ENCODE measurements around the gene ANO2.

ANO2 gene

DNA sequence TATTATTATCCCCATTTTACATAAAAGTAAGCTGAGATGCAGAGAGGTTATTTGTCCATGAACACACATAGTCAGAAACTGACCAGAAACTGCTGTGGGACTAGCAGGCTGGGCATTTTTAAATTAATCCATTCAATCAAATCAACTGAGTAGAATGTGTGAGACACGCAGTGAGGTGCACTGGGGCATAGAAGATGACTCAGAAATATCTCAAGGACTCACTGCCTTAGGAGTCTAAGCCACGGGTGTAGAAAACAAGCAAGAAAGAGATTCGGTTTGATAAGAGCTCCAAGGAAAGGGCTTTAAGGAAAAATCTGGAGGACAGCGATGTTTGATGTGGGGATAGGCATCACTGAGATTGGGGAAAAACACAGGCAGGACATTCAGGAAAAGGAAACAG lies 127.8 kb downstream of the ANO2 start:
- H3K4me3 ChIP-seq (ENCODE audit: low read depth, low read length), result no peak overlapping the region
- TF ChIP-seq, protein P1, sequence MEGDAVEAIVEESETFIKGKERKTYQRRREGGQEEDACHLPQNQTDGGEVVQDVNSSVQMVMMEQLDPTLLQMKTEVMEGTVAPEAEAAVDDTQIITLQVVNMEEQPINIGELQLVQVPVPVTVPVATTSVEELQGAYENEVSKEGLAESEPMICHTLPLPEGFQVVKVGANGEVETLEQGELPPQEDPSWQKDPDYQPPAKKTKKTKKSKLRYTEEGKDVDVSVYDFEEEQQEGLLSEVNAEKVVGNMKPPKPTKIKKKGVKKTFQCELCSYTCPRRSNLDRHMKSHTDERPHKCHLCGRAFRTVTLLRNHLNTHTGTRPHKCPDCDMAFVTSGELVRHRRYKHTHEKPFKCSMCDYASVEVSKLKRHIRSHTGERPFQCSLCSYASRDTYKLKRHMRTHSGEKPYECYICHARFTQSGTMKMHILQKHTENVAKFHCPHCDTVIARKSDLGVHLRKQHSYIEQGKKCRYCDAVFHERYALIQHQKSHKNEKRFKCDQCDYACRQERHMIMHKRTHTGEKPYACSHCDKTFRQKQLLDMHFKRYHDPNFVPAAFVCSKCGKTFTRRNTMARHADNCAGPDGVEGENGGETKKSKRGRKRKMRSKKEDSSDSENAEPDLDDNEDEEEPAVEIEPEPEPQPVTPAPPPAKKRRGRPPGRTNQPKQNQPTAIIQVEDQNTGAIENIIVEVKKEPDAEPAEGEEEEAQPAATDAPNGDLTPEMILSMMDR (IDR thresholded peaks at IDR 0.05; ENCODE audit: low read depth, low read length), result no peak

DNA sequence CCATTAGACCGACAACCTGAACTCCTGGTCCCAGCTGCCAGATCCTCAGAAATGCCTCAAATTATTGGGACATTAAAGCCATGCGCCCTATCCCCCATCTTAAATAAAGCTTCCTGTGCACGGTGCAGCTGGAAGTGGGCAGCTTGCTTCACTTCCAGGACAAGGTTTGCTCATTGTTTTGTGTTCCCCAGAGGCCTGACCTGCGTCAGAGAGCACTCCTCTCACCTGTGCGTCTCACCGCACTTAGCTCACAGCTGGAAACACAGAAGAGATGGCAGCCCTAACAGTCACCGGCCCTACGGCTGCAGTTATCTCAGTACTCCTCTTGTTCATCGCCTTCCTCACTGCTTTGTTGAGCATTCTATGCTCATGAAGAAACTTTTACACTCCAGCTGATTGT lies 135.5 kb downstream of the ANO2 start:
- no peak overlapping the region for H3K4me3 ChIP-seq (ENCODE audit: low read depth, low read length)
- TF ChIP-seq, protein P1 (IDR thresholded peaks at IDR 0.05; ENCODE audit: low read depth, low read length), result no peak

DNA sequence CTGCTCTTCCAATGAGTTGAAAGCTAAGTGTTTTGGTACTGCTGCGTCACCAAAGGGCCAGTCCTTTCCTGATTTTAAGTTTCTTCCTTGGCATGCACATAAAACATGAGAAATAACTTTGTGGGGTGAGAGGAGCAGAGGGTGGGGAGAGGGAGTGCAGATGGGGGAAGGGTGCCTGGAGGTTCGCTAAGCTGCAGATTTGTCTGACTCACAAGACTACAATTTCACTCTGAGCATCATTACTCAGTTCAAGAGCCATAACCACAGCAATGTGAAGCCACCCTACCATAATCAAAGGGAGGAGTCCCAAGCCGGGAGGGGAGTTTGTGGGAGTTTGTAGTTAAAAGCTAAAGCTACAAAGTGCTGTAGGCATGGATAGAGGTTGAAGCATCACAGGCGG lies 136.1 kb downstream of the ANO2 start:
- TF ChIP-seq, protein P1 (IDR thresholded peaks at IDR 0.05; ENCODE audit: low read depth, low read length), result no peak
- H3K4me3 ChIP-seq (ENCODE audit: low read depth, low read length), result no peak overlapping the region

DNA sequence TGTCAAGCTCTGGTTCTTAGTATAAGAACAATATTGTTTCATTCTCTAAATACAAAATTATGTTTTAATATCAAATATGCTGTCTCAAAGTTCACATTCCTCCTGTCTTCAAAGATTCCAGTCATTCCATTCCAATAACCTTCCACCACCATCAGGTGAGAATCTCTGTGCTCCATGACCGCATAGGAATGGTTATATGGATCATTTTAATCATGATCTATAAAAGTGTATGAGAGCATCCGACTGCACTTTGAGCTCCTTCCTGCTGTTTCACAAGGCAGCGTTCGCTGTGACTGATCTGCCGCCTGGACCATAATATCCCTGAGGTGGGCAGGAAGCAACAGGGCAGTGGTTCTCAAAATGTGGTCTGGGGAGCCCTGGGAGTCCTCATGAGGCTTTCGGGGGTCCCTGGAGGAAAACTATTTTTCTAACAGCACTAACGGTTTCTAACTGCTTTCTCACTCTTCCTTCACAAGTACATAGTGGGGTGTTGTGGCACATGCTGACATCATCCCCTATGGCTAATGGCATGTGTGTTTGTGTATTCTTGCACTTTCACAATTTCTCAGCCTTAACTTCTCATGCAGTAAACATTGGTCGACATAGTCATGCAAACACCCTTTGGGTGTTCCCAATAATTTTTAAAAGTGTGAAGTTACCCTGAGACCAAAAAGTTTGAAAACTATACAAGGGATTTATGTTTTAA lies 137.4 kb downstream of the ANO2 start:
- H3K4me3 ChIP-seq (ENCODE audit: low read depth, low read length), result no peak overlapping the region
- TF ChIP-seq, protein P1 (IDR thresholded peaks at IDR 0.05; ENCODE audit: low read depth, low read length), result no peak

DNA sequence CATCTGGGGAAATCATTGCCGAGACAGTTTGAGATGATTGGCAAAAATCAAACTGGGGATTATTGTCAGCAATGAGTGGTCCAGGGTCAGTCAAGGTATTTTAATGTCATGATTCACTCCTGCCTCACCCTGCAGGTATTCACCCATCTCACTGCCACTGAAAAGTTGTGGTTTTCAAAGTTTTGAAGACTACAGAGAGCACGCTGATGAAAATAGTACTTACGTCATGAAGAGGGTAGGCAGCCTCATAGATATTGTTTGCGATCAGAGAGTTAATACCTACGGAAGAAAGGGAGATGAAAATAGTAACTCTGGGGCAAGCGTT lies 138.0 kb downstream of the ANO2 start:
- TF ChIP-seq, protein P1 (IDR thresholded peaks at IDR 0.05; ENCODE audit: low read depth, low read length), result no peak
- H3K4me3 ChIP-seq (ENCODE audit: low read depth, low read length), result no peak overlapping the region

DNA sequence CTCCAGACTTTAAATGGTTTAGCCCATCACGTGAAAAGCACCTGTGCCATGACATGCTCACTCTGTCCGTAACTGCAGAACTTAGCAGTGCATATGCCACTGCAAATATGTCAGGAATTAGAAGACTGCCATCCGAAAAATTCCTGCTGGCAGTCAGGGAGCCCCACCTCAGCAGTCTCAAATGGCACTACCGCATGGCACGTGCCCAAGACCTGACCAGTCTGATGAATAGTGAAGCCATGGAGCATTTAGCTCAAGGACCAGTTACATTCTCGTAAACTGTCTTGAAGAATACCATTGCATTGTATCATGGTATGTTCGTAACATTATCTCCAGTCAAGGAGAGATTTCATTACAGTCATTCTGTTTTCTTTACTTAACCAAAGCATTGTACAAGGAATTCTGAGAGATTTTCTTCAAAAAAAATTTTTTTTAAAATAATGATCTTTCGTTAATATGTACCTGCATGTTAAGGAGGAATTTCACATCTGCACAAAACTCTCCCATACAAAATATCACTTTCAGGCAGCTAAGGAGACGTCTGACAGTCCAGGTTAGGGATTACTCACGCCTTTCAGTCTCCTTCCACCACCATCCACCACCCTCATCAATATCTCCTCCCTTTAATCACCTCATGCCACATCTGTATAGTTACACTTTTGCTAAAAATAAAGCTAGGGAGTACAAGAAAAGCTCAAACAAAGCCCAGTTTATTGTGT lies 138.5 kb downstream of the ANO2 start:
- TF ChIP-seq, protein P1 (IDR thresholded peaks at IDR 0.05; ENCODE audit: low read depth, low read length), result no peak
- no peak overlapping the region for H3K4me3 ChIP-seq (ENCODE audit: low read depth, low read length)

DNA sequence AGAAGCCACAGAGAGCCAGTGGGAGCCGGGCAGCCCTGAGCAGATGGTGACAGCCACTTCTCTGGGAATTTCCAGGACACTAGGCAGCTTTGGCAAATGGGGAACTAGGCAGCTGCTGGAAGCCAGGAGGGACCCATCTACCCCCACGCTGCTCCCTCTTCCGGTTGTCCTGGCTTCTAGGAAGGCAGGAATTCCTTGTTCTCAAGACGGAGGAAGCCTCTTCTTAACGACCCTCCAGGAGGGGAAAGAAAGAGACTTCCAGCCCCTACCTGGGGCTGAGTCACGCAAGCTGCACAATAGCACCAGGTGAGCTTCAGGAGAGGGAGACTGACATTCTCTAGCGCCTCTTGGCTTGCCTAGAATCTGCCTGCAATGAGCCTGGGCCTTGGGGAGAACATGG lies 141.5 kb downstream of the ANO2 start:
- TF ChIP-seq, protein P1 (IDR thresholded peaks at IDR 0.05; ENCODE audit: low read depth, low read length), result no peak
- H3K4me3 ChIP-seq (ENCODE audit: low read depth, low read length), result no peak overlapping the region
